MV-4-11 (cell line): Measurements from ENCODE around the gene DYNLRB1.

Source experiments
- DNase-seq: peaks from one replicate; lab custom pipeline; 2025; lab: John Stamatoyannopoulos, UW

The DYNLRB1 gene

DNA sequence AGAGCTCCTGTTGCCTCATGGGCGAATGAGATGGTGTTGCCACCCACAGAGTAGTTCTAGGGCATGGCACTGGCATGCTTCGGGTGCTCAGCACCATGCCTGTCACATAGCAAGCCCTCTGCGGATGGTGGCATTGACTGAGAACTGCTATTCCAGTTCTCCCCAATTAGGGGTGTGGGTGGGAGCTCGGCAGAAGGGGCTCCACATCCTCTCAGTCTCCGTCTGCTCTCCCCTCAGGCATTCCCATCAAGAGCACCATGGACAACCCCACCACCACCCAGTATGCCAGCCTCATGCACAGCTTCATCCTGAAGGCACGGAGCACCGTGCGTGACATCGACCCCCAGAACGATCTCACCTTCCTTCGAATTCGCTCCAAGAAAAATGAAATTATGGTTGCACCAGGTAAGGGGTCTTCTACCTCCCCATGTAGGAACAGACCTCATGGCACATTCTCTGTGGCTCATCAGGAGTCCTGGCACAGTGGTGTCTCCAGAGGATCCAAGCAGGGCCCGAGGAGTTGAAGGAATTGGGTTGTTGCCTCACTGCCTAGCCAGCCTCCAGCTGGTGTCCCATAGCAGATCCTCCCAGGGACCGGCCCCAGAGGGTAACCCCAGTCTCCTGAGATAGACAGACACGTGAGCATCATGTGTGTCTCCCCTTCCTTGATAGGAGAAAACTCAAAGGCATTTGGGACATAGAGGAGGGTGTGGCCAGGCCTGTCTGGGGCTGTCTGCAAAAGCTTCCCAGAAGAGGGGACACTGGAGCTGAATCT is 18.4 kb downstream of the DYNLRB1 start:
- DNase-seq: no peak

DNA sequence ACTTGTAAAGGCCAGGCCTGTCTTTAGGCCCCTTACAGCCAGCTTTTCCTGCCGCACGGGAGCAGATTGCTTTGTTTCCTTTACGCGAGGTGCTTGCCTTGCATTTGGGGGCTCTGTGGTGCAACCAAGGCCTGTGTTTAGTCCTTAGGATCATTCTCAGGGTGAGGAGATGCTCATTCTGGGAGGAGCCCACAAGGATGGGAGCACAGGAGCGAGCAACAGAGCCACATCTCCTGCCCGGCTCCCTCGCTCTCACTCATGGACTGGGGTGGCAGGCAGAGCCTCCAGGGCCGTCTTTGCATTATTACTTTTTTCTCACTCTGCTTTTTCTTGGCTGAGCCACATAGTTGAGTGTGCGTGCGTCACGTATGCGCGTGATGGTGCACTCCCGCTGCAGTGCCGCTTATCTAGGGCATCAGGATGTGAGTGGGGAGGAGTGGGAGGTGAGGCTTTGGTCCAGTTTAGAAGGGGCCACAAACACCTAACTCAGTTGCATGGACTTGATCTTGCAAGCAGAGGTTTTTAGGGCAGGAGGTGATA is 19.1 kb downstream of the DYNLRB1 start:
- no peak for DNase-seq

DNA sequence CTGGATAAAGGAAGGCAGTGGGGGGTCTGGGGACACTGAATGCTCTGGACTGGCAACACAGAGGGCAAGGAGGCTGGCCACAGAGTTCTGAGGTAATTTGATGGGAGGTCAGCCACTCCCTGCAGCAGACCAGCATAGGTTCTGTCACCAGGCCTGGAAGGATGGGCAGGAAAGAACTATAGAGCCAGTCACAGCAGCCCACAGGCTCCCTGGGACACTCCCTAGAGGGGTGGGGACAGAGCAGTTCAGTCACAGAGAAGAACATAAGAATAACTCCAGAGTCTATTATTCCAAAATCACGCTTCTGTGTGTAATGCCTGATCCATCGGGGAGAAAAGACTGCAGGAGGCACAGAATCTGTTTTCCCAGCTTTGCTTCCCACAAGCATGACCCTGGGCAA is 19.6 kb downstream of the DYNLRB1 start:
- no peak for DNase-seq

DNA sequence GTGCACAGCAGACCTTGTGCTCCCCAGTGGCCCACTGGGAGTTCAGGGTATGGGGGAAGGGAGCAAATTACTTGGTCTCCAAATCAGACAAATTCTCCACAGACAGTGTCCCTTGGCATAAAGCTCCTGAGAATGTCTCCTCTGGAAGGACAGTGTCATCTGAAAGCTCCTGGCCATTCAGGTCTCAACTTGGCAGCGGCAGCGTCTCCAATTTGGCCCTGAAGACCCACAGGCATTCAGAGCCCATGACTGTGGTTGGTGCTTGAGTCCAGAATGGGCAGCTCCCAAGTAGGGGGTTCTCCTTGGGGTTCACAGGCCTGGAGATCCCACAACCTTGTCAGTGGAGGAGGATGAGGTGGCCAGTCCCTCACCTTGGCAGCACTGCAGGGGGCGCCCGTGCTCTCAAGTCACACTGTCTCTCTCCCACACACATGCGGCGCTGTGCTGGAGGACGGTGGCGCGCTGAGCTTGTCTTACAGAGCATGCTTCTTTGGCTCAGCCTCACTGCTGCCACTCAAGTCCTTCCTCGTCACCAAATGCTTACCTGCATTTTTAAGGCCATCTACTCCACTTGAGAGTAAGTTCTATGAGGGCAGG is 20.7 kb downstream of the DYNLRB1 start:
- peak; percentile 47 for DNase-seq

DNA sequence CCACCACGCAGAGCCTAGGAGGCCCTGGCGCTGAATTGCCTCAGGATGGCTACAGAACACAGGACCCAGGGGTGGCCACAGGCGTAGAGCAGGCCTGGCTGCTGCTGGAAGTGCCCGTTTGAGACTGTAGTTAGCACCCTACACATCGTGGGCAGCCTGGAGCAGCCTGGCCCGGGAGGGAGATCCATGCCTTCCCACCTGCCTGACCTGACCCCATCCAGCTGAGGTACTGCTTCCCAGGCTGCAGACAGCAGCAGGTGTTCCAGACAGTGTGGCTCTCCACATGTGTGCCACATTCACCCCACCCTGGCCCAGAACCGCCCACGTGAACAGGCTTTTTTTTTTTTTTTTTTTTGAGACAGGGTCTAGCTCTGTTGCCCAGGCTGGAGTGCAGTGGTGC is 21.4 kb downstream of the DYNLRB1 start:
- no peak for DNase-seq

DNA sequence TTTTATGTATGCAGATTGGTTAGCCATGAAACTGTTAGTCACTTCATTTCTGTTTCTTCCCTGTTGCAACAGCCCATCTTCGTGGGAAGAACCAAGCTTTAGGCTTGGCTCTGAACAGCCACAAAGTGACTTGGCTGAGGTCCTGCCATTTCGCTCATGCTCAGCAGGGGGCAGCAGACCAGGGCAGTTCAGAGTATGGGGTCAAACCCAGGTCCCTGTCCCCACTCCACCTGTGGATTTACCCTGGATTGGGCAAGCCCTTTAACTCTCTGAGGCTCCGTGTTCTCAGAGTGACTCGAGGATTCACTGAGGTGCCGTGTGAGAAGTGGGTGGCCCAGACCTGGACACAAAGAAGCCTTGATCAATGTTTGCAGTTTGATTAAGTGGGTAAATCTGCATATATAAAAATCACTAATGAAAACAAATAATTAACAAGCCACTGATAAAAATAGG is 22.5 kb downstream of the DYNLRB1 start:
- DNase-seq: peak; percentile 74

DNA sequence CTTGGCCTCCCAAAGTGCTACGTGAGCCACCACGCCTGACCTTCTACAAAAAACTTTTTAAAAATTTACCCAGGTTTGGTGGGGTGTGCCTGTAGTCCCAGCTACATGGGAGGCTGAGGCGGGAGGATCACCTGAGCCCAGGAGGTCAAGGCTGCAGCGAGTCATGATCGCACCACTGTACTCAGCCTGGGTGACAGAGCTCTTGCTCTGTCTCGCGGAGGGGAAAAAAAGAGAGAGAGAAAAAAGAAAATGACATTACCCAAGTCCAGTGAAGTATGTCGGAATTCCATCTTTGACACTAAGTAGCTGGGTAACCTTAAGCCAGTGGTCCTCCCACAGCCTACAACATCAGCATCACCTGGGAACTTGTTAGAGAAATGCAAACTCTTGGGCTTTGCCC is 23.5 kb downstream of the DYNLRB1 start:
- no peak for DNase-seq

DNA sequence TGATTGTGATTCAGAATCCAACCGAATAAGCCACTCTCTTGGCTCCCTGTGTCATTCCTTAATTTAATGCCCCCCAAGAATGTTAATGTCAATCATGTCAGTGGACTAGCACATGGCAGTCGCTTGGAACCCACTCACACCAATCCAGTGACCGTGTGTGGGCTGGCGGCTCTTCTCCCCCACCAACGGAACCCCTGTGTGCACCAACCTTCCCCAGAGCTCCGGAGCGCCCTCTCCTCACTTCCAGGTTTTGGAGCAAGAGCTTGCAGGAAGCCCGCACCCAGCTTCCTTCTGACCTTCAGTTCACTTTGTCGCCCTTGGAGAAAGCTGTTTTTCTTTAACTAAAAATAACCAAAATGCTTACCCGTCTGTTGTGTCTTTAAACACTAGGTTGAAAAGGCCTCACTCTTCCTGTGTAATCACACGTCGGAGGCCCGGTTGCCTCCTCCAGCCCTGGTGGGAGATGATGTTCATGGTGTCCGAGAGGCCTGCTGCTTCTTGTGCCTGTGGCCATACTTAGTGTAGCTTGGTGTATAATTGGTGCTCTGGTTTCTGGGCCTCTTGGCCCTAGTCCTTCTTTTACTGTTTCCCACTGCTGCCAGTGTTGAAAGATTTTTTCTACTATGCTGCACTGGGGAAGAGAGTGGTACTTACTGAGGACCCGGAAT is 24.5 kb downstream of the DYNLRB1 start:
- DNase-seq: no peak

DNA sequence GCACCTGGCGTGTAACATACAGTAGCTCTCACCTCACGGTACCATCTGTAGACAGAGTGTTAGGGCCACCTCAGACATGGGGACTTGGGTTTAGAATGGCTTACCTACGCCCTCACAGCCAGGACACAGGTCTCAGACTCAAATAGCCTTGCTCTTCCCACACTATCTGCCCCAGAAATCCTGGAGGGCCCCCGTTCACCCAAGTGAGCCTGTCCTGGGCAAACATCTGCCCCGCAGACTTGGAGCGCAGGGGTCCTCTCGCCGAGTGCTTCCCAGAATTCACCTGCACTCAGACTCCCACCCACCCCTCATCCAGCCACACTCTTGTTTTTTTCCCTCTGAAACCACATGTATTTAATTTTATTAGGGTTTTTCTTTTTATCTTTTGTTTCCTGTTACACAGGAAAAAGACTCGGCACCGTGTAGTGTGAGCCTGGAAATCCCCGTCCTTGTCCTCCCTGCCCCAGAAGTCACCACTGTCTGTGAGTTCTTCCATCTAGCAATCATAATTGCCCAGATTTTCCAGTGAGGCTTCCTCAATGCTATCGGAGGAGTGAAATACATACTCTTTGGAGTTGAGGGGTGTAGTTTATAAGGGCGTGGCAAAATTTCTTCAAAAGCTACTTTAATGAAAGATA is 25.2 kb downstream of the DYNLRB1 start:
- no peak for DNase-seq

DNA sequence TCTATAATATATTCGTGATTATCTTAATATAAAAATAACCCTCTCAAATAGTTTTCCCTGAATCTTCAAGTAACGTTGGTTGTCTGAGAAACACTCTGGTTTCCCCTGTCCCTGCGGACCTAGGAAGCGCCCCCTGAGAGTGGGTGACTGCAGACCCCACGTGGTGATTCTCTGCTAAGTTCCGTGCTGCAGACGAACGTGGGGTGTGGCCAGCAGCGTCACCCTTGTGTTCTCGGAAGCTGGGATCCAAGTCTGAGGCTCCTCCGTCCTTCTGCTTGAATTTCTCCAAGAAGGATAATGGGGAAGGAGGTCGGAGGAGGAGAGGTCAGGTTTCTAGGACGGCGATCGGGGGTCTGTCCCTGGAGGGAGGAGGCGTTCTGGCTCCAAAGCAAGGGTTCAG is 25.7 kb downstream of the DYNLRB1 start:
- no peak for DNase-seq

DNA sequence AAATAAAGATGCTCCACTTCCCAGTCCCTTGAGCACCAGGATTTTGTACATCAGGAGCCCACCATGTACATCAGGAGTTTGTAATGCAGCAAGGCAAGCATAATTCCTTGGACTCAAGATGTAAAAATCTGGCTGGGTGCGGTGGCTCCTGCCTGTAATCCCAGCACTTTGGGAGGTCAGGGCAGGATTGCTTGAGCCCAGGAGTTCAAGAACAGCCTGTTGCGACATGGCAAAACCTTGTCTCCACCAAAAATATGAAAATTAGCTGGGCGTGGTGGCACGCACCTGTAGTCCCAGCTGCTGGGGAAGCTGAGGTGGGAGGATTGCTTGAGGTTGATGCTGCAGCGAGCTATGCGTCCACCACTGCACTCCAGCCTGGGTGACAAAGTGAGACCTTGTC is 26.2 kb downstream of the DYNLRB1 start:
- DNase-seq: no peak

DNA sequence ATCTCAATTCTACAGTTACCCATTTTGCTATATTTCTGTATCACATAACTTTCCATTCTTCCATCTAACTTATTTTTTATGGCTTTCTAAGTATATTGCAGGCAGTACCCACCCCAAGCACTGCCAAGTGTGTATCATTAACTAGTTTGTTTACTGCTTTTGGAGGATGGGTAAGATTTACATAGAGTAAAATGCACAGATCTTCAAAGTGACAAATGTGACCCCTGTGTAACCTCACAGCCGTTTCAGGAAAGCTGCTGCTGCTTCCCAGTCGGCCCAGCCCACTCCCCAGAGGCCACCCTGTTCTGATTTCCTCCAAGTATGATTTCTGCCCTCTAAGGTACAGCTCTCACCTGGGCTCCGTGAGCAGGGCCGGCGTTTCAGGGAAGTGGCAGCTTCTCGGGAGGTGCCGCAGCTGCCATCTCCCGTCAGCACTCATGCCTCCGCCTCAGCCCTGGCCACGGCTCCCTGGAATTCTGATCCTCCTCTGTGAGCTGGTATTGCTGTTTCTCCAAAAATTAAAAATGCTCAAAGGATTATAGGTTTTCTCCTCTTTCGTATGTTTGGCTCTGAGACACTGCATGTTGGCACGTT is 27.3 kb downstream of the DYNLRB1 start:
- no peak for DNase-seq

DNA sequence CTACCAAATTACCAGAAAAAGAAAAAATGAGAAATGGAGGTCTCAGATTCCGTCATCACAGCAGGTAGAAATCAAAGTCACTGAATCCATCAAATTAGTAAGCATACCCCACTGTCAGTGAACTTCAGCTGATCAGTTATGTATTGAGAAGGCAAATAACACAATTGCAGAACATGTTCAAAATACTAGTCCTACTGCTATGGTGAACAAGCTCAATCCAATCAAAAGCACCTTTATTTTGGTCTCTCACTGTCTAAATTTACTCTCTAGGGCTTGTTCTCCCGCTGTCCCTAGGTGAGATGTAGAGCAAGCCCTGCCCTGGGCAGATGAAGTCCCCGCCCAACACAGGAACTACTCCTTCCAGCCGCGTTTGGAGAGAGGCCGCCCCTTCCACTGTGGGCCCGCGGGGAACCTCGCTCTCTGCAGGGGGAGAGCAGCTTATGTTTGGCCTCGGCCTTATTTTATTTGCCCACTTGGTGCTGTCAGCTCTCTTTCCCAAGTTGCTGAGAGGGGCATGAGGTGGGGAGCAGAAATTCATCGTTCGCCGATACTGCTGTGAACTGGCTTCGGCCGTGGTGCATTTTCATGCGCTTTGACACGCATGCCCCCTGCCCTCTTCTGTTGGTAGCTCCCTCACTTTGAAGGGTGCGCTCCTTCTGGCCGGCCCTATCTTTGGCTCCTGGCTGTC is 28.0 kb downstream of the DYNLRB1 start:
- no peak for DNase-seq

DNA sequence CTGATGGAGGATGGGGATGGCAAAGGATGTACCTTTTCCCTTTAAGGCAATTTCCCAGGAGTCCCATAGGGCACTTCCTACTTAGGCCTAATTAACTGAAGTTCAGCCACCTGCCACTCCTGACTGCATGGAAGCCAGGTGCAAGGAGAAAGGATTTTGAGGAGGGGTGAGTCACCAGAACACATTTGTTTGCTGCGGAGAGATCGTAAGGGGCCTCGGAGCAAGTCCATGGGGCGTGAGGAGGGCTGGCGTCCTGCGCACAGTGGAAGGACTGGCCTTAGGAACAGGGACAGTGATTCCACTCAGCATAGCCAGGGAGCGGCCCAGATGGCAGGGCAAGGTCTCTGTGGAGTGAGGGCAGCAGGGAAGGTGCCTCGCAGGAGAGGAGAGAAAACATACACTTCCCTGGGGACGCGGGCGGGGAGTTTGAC is 30.5 kb downstream of the DYNLRB1 start:
- no peak for DNase-seq

DNA sequence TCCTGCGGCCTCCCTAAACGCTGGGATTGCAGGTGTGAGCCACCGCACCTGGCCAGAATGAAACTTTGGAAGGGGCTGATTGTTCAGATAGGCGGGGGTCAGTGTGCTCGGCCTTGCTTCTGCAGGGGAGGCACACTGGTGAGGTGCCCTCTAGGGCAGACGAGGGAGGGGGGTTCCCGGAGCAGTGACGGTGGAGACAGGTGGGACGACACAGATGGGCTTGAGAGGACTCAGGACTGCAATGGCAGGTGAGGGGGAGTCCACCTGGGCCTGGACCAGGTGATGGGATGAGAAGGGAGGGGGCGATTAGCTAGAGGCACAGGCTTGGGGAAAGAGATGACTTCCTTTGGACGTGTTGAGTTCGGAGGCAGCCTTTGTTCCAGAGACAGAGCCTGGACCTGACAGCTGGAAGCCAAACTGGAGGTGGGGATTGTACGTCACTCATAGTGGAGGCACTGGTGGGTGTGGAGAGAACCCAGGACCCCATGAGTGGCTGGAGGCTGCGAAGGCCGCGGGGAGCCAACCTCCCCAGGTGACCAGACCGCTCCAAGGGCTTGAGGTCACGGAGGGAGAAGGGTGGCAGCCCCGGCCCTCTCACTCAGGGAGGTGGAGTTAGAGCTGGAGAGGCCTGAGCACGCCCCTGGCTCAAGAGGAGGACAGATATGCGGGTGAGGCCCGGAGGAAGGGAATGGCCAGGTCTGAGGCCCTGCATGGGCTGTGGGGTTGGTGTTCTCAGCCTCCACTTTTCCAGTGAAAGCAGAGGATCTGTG is 31.8 kb downstream of the DYNLRB1 start:
- DNase-seq: no peak

DNA sequence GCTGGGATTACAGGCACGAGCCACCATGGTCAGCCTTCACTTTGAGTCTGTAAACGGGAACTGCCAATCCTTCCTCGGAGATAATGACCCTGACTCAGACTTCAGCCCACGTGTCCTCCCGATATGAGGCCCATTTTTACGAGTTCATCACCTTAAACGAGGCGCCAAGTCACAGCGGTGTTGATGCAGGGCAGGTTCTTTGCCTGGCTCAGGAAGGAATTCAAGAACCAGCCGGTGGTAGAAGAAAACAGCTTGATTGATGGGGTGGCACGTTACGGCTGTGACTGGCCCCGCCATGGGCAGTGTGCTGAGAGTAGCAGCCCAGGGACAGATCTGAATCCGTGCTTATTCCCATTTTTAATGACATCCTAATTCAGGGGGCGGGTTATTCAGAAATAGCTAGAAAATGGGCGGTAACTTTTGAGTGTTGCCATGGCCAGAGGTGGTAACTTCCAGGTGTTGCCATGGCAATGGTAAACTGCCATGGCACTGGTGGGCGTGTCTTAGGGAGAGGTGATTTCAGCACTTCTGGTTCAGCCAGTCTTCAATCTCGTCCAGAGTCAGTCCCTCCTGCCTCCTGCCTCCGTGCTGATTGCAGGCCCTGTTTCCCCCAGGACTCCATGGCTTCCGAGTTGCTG is 33.2 kb downstream of the DYNLRB1 start:
- DNase-seq: no peak

DNA sequence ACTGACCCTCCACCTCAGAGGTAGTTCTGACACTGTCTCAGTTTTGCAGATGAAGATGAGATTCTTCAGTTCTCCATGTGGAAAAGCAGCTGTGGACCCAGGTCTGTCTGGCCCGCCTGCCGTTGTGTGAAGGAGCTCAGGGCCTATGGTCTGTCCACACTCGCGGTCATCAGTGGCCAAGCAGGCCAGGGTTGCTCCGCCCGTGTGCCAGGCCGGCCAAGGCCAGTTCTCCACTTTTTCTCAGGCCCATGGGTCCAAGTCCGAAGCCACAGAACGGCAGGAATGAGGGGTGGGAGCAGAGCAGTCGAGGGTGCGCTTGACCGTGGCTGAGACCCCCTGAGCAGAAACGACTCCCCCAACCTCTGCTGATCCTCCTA is 33.7 kb downstream of the DYNLRB1 start:
- no peak for DNase-seq

DNA sequence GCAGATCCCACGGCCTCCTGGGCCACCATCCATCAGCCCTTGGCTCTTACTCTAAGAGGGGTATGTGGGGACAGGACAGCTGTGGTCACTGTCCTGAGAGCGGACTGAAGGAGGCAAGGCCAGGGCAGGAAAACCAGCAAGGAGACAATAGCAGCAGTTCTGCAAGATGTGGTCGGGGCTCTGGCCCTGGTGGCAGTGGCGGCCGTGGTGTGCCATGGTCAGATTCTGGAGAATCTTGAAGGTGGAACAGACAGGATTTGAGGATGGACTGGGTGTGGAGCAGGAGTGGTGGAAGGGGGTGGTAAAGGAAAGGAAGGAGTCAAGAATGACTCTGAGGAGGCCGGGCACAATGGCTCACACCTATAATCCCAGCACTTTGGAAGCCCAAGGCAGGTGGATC is 36.3 kb downstream of the DYNLRB1 start:
- no peak for DNase-seq

DNA sequence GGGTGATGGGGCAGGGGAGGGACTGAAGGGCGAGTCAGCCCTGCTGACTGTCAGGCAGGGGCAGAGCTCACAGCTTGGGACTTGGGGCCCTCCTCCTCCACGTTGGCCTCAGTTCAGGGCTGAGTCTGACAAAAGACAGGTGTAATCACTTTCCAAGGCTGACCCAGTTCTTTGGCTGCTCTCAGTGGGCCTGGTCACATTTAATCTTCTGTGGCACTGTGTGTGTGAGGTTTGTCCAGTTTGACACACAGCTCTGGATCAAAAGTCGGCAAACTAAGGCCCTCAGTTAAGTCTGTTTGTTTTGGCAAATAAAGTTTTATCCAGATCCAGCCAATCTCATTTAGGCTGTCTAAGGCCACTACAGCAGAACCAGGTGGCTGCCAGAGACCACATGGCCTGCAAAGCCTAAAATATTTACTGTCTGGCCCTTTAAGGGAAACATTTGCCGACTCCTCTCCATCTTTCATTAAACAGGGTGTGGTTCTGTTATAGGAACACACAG is 37.2 kb downstream of the DYNLRB1 start:
- no peak for DNase-seq

DNA sequence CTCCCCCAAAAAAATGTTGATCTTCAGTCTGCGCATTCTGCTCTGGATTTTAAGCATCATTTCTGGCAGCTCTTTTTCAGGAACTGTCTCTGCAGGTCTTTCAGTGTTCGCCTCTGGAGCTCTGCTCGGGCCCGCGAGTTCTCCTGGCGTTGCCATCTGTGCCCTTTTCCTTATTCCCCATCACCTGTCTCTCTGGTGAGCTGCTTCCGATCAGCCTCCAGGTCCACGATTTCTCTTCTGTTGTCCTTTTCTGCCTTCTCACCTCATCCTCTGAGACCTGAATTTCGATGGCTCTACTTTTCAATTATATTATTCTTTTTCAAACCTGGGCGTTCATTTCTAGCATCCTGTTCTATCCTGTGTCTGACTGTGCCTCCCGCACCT is 41.7 kb downstream of the DYNLRB1 start:
- no peak for DNase-seq
